Measurements from ENCODE around the gene KBTBD4. TPM values are rescaled to one million over a fixed set of nuclear protein-coding genes. Genes with fewer than 3 reads are reported as not detected.
"Not testable (repeated sequence)": the region's sequence is repeated elsewhere in the genome, so short reads cannot be mapped to it uniquely, and the experiment has no call there.

Gene KBTBD4
- polyA plus RNA-seq, 3 donors from 2014 or later: 40.2 to 60.8 (median 49.1) TPM

DNA sequence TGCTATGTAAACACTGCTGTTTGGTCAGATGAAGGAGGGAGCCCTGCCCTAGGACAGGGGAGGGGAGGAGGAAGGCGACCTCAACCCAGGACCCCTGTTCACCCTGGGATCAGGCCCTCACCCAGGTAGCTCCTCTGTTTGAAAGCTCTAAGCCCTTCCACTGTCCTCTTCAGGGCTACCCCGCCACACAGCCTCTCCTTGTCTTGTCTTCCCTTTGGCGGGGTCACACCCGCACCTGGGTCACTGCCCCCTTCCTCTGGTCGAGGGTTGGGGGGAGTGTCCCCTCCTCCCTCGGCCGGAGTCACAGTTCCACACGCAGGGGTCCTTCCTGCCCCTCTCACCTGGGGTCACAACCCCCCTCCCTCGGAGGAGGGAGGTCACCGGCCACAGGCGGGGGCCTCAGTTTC lies 13.8 kb downstream of the KBTBD4 start:
- DNase-seq: no peak
- H3K9me3 Mint-ChIP-seq: no peaks in the 10 kb centered on the region
- peaks cover 14 to 18% of the 10 kb centered on the region in 2 donors for H3K4me1 Mint-ChIP-seq
- H3K36me3 Mint-ChIP-seq: no peaks in the 10 kb centered on the region
- peaks cover 0 to 2% (median 0%) of the 10 kb centered on the region in 3 donors for H3K27me3 Mint-ChIP-seq (ENCODE audit: low read depth in 3 of 3)
- H3K27ac Mint-ChIP-seq: peak overlapping the region; percentile 48 to 84 (median 76)
- peak overlapping the region; percentile 63 to 85 (median 78) for H3K4me3 Mint-ChIP-seq

DNA sequence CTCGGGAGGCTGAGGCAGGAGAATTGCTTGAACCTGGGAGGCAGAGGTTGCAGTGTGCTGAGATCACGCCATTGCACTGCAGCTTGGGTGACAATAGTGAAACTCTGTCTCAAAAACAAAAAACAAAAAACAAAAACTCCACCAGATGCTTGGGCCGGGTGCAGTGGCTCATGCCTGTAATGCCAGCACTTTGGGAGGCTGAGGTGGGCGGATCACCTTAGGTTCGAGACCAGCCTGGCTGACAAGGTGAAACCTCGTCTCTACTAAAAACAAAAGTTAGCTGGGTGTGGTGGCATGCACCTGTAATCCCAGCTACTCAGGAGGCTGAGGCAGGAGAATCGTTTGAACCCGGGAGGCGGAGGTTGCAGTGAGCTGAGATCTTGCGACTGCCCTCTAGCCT lies 14.4 kb downstream of the KBTBD4 start:
- not testable (repeated sequence) for H3K36me3 Mint-ChIP-seq; DNase-seq; H3K9me3 Mint-ChIP-seq; H3K27me3 Mint-ChIP-seq (ENCODE audit: low read depth in 3 of 3)
- Mint-ChIP-seq H3K27ac (peak overlapping the region in 4 of 6 donors; percentile 4 to 73 (median 16)), H3K4me3 (peak overlapping the region; percentile 44 to 85 (median 76)), H3K4me1 (peaks cover 14 to 18% of the 10 kb centered on the region in 2 donors)

GRCh38 chr11:47562393-47562792 lies 16.4 kb downstream of the KBTBD4 start:
- DNase-seq; H3K36me3 Mint-ChIP-seq; H3K9me3 Mint-ChIP-seq; H3K27ac Mint-ChIP-seq; H3K4me3 Mint-ChIP-seq; H3K27me3 Mint-ChIP-seq (ENCODE audit: low read depth in 3 of 3): not testable (repeated sequence)
- H3K4me1 Mint-ChIP-seq: peaks cover 14 to 18% of the 10 kb centered on the region in 2 donors

DNA sequence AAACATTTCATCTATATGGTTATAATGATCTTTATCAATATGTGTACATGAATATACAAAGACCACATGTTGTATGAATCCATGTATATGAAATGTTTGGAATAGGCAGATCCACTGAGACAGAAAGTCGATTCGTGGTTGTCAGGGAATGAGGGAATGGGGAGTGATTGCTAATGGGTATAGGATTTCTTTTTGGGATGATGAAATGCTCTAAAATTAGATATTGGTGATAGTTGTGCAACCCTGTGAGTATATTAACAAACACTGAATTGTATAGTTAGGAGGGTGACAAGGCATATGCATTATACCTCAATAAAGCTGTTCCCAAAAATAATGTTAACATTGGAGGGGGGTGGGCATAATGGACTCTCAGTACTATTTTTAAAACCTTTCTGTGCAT lies 18.3 kb downstream of the KBTBD4 start:
- DNase-seq: no peak
- H3K36me3 Mint-ChIP-seq: no peaks in the 10 kb centered on the region
- H3K27me3 Mint-ChIP-seq (ENCODE audit: low read depth in 3 of 3): peaks cover 0 to 2% (median 0%) of the 10 kb centered on the region in 3 donors
- H3K27ac Mint-ChIP-seq: no peak overlapping the region
- no peaks in the 10 kb centered on the region for H3K9me3 Mint-ChIP-seq
- peaks cover 3 to 6% of the 10 kb centered on the region in 2 donors for H3K4me1 Mint-ChIP-seq
- H3K4me3 Mint-ChIP-seq: no peak overlapping the region

DNA sequence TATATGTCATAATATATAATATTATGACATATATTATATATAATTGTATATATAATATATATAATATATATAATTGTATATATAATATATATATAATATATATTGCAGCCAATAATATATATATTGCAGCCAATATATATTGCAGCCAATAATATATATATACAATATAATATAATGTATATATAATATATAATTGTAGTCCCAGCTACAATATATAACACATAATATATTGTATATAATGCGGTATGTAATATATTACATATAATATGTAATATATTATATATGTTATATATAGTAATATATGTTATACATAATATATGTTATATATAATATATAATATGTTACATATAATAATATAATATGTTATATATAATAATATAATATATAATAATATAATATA lies 20.1 kb downstream of the KBTBD4 start:
- no peak for DNase-seq
- Mint-ChIP-seq H3K4me1 (peaks cover 2 to 8% of the 10 kb centered on the region in 2 donors), H3K36me3 (no peaks in the 10 kb centered on the region), H3K4me3 (no peak overlapping the region), H3K9me3 (no peaks in the 10 kb centered on the region), H3K27ac (no peak overlapping the region), H3K27me3 (ENCODE audit: low read depth in 3 of 3) (no peaks in the 10 kb centered on the region)

DNA sequence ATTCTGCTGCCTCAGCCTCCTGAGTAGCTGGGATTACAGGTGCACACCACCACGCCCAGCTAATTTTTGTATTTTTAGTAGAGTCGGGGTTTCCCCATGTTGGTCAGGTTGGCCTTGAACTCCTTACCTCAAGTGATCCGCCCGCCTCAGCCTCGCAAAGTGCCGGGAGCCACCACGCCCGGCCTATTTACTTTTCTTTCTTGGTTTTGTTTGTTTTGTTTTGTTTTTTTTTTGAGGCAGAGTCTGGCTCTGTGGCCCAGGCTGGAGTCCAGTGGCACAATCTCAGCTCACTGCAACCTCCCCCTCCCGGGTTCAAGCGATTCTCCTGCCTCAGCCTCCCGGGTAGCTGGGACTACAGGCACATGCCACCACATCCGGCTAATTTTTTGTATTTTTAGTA lies 21.8 kb downstream of the KBTBD4 start:
- not testable (repeated sequence) for H3K27me3 Mint-ChIP-seq (ENCODE audit: low read depth in 3 of 3)

DNA sequence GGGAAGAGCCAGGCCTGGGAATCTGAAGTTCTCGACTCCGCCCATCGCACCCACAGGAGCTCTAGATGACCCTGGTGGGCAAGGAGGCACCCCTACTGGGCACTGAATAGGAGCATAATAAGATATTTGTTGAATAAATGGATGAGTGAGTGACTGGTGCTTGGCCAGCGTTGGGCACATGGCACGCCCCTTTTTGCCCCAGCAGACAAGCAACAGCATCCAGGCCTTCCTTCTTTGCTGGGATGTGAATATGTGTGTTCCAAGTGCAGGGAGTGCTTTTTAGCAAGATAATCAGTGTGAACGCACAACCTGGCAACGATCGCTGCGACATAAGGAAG lies 25.4 kb downstream of the KBTBD4 start:
- Mint-ChIP-seq H3K27ac (peak overlapping the region; percentile 43 to 90 (median 74)), H3K27me3 (ENCODE audit: low read depth in 3 of 3) (peaks cover 0 to 7% (median 0%) of the 10 kb centered on the region in 3 donors), H3K9me3 (no peaks in the 10 kb centered on the region), H3K36me3 (no peaks in the 10 kb centered on the region), H3K4me3 (peak overlapping the region; percentile 87 to 98 (median 94)), H3K4me1 (peaks cover 42 to 54% of the 10 kb centered on the region in 2 donors)
- no peak for DNase-seq

More for the DNA sequence above, 21.8 kb downstream of the KBTBD4 start:
- not testable (repeated sequence) for H3K36me3 Mint-ChIP-seq, H3K9me3 Mint-ChIP-seq, H3K4me3 Mint-ChIP-seq, DNase-seq, H3K27ac Mint-ChIP-seq
- H3K4me1 Mint-ChIP-seq: peaks cover 12 to 21% of the 10 kb centered on the region in 2 donors

GRCh38 chr11:47552566-47553405 lies 26.0 kb downstream of the KBTBD4 start, which contains the start of gene CELF1:
CELF1 (minus strand) TSS chr11:47553132; CDS start chr11:47499523, 53,609 bp downstream.
- Mint-ChIP-seq H3K27me3 (ENCODE audit: low read depth in 3 of 3) (peaks cover 0 to 8% (median 0%) of the 10 kb centered on the region in 3 donors), H3K27ac (peak within 1 kb of the TSS; percentile 89 to 96 (median 93)), H3K36me3 (no peaks in the 10 kb centered on the region), H3K9me3 (no peaks in the 10 kb centered on the region), H3K4me1 (peaks cover 48 to 60% of the 10 kb centered on the region in 2 donors), H3K4me3 (peak within 1 kb of the TSS; percentile 94 to 98 (median 97))
- DNase-seq: peak; percentile 91

- Mint-ChIP-seq H3K27me3 (ENCODE audit: low read depth in 3 of 3) (peaks cover 0 to 8% (median 3%) of the 10 kb centered on the region in 3 donors), H3K36me3 (no peaks in the 10 kb centered on the region), H3K4me3 (peak overlapping the region; percentile 94 to 98 (median 97)), H3K4me1 (peaks cover 51 to 67% of the 10 kb centered on the region in 2 donors), H3K9me3 (no peaks in the 10 kb centered on the region), H3K27ac (peak overlapping the region; percentile 89 to 96 (median 93))
- DNase-seq: peak in 1 of 3 donors; percentile 7
These were observed 26.7 kb downstream of the KBTBD4 start for GRCh38 chr11:47552056-47552565.

GRCh38 chr11:47551086-47551485 lies 27.7 kb downstream of the KBTBD4 start:
- peak overlapping the region; percentile 94 to 98 (median 97) for H3K4me3 Mint-ChIP-seq
- peaks cover 0 to 8% (median 3%) of the 10 kb centered on the region in 3 donors for H3K27me3 Mint-ChIP-seq (ENCODE audit: low read depth in 3 of 3)
- peaks cover 54 to 70% of the 10 kb centered on the region in 2 donors for H3K4me1 Mint-ChIP-seq
- peak overlapping the region; percentile 73 to 96 (median 92) for H3K27ac Mint-ChIP-seq
- H3K36me3 Mint-ChIP-seq: no peaks in the 10 kb centered on the region
- H3K9me3 Mint-ChIP-seq: no peaks in the 10 kb centered on the region
- DNase-seq: no peak

GRCh38 chr11:47550288-47551047 lies 28.3 kb downstream of the KBTBD4 start:
- no peaks in the 10 kb centered on the region for H3K9me3 Mint-ChIP-seq
- peaks cover 0 to 8% (median 3%) of the 10 kb centered on the region in 3 donors for H3K27me3 Mint-ChIP-seq (ENCODE audit: low read depth in 3 of 3)
- no peaks in the 10 kb centered on the region for H3K36me3 Mint-ChIP-seq
- peak overlapping the region; percentile 27 to 98 (median 97) for H3K4me3 Mint-ChIP-seq
- H3K4me1 Mint-ChIP-seq: peaks cover 56 to 72% of the 10 kb centered on the region in 2 donors
- DNase-seq: no peak
- H3K27ac Mint-ChIP-seq: peak overlapping the region; percentile 57 to 93 (median 84)

- Mint-ChIP-seq H3K4me3 (peak overlapping the region in 1 of 5 donors; percentile 14), H3K4me1 (peaks cover 68 to 82% of the 10 kb centered on the region in 2 donors)
- H3K27ac Mint-ChIP-seq; H3K36me3 Mint-ChIP-seq; DNase-seq; H3K9me3 Mint-ChIP-seq; H3K27me3 Mint-ChIP-seq (ENCODE audit: low read depth in 3 of 3): not testable (repeated sequence)
These were observed 32.5 kb downstream of the KBTBD4 start for GRCh38 chr11:47546274-47546673.

GRCh38 chr11:47545298-47545697 lies 33.5 kb downstream of the KBTBD4 start:
- Mint-ChIP-seq H3K4me1 (peaks cover 68 to 82% of the 10 kb centered on the region in 2 donors), H3K9me3 (no peaks in the 10 kb centered on the region), H3K36me3 (no peaks in the 10 kb centered on the region), H3K27ac (no peak overlapping the region), H3K4me3 (no peak overlapping the region), H3K27me3 (ENCODE audit: low read depth in 3 of 3) (peaks cover 0 to 3% (median 2%) of the 10 kb centered on the region in 3 donors)
- DNase-seq: no peak

Data from immature natural killer cell (primary cell).